GM10248 (cell line): ENCODE measurements around the gene PHF1.
A peak's percentile ranks its signal among the peaks of the same experiment; 100 is the strongest.

Source experiments
- CTCF ChIA-PET: fragments of 300-600 bp; sonication (Branson Sonifier 250); formaldehyde crosslinking; extraction: SDS; loops from one replicate; lab custom pipeline; 2021; ENCODE audit warnings: antibody characterized with exemption; lab: Yijun Ruan, JAX
- POLR2A ChIA-PET: fragments of 350-650 bp; sonication (Branson Sonifier 250); formaldehyde crosslinking; extraction: SDS; loops from one replicate; lab custom pipeline; 2020; ENCODE audit warnings: antibody characterized with exemption; lab: Yijun Ruan, JAX
- DNase-seq: peaks from one replicate; pipeline ENCODE4 v3.0.0; 2012; ENCODE audit errors: extremely low spot score
- TF ChIP-seq, protein P1 (sequence below): IDR thresholded peaks from 2 replicates; pipeline ENCODE4 v1.5.1; 2012; ENCODE audit warnings: mild to moderate bottlenecking, low read depth; ENCODE audit errors: extremely low read depth, missing control alignments, control extremely low read depth

Gene PHF1

DNA sequence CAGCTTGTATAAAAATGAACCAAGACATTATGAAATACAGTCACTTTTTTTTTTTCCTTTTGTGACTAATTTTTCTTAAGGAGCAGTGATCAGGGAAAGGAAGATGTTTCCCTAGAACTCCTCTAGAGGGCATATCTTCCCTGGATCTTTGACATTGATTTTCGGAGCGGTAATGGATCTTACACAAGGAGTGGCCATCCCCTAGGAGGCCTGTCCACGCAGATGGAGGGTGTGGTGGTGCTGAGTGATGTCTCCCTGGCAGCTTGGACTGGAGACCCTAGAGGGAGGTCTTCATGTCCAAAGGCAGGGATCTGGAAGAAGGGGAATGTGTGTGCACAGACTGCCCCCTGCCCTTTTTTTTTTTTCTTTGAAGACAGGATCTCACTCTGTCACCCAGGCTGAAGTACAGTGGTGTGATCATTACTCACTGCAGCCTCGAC, 26.2 kb upstream of the PHF1 start:
- no peak for DNase-seq
- POLR2A ChIA-PET: no interaction called here
- CTCF ChIA-PET: no interaction called here
- TF ChIP-seq, protein P1, sequence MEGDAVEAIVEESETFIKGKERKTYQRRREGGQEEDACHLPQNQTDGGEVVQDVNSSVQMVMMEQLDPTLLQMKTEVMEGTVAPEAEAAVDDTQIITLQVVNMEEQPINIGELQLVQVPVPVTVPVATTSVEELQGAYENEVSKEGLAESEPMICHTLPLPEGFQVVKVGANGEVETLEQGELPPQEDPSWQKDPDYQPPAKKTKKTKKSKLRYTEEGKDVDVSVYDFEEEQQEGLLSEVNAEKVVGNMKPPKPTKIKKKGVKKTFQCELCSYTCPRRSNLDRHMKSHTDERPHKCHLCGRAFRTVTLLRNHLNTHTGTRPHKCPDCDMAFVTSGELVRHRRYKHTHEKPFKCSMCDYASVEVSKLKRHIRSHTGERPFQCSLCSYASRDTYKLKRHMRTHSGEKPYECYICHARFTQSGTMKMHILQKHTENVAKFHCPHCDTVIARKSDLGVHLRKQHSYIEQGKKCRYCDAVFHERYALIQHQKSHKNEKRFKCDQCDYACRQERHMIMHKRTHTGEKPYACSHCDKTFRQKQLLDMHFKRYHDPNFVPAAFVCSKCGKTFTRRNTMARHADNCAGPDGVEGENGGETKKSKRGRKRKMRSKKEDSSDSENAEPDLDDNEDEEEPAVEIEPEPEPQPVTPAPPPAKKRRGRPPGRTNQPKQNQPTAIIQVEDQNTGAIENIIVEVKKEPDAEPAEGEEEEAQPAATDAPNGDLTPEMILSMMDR: no peak

DNA sequence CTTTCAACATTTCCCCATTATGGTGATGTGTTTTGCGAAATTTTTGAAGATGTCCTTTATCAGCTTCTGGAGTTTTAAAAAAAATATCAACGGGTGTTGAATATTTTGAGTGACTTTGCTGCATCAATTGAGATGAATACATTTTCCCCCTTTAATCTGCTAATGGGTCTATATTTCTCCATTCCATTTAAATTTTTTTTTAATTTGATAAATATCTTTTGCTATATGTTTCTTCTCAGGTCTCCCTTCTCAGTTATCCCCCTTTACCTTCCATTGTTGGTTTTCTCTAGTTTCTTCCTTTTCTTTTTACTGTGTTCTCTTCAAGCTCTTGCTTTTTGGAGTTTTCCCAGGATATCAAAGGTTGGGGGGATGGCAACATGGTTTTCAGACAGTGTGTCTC, 20.6 kb upstream of the PHF1 start:
- ChIA-PET CTCF (interaction anchor here (0.8 to 1.9 kb wide), 14 partner anchors 9 to 278 kb away, joined by 3 to 11 read pairs (median 6); partner anchors contain the start of gene ZBTB9), POLR2A (no interaction called here)
- TF ChIP-seq, protein P1: no peak
- no peak for DNase-seq

DNA sequence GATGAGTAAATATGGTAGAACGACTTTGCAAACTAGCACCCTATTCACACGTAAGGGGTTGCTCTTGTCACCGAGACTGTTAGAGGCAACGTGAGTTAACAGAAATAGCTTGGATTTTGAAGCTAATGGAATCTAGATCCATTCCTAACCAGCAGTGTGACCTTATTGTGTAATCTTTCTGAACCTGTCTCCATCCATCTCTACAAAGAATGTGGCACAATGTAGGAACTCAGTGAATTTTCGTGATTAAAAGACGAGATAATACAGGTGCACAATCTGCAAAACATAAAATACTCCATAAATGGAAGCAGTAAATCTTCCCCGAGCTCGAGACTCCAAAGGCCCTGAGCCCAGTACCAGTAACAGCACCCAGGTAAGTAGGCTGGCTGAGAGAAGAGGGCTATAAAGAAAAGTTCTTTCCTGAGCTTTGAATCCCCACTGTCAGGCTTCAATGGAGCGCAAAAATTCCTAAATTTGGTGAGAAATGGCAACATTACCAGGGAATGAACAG, 20.0 kb upstream of the PHF1 start:
- TF ChIP-seq, protein P1: no peak
- no peak for DNase-seq
- ChIA-PET POLR2A (no interaction called here), CTCF (interaction anchor here (0.7 to 1.9 kb wide), 19 partner anchors 9 to 279 kb away, joined by 3 to 11 read pairs (median 5); partner anchors contain the start of gene ZBTB9)

DNA sequence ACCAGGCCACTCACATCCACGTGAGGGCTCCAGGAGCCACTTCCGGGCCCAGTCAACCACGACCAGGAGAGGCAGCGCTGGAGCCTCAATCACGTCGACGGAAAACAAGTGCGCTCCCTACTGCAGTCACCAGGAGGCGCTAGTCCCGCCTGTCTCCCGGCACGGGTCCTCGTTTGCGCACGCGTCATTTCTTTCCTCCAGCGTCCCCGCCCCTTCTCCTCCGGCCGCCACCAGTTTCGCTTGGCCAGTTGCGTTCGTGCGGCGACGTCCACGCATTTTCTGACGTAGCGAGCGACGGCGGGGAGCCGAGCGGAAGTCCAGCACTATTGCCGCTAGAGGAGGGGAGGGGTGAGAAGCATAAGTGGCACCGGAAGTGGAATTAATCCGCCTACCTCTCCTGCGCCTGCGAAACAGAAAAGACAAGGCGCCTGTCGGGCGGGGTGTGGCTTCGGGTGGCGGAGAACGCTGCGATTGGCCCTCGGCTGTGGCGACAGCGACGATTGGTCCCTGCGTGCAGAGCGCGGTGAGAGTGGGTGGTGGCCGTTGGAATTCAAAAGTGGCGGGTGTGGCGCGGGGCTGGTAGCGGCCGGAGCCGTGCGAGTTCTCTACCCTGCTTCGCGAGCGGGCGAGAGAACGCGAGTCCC, 19.4 kb upstream of the PHF1 start, which contains the start of gene KIFC1:
TSS of gene KIFC1 (plus strand) at position 546 of the 644 bp plus-strand sequence. CDS start 163 bp downstream, outside the sequence.
- ChIA-PET CTCF (interaction anchor here (0.7 to 1.9 kb wide), 14 partner anchors 10 to 84 kb away, joined by 3 to 11 read pairs (median 5); no protein-coding TSS in a partner anchor), POLR2A (no interaction called here)
- peak; percentile 97 for DNase-seq
- TF ChIP-seq, protein P1: peak; percentile 91

DNA sequence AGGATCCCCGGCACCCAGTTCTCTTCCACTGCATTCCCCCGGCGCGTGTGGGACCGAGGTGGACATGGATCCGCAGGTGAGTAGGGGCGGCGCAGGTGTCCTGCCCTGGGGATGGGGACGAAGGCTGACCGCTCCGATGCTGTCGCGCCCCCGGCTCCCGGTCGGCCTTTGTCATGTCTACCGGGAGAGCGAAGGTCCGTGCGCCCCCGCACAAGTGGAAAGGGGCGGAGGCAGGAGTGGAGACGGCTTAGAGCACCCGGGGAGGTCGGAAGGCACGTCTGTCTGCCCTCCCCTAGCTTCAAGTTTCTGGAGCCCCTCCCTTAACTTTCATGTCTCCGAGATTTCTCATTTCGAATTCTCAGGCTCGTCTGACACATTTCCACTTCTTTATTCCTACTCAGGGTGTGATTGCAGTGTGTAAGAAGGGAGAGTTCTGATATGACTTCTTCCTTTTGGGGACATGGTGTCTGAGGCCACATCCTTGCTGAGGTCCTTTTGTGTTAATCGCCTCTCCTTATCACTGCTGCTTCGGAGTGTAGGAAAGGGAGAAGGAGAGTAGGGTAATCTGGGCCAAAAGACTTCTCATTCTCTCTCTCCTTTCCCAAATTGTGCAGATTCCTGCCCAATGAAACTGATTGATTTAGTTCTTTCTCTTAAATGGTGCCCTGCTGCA, 18.8 kb upstream of the PHF1 start:
- ChIA-PET POLR2A (no interaction called here), CTCF (interaction anchor here (1.1 to 1.7 kb wide), 2 partner anchors 17 to 18 kb away, joined by 3 to 5 read pairs; partner anchors contain the start of gene PHF1)
- DNase-seq: peak; percentile 40
- TF ChIP-seq, protein P1: no peak

DNA sequence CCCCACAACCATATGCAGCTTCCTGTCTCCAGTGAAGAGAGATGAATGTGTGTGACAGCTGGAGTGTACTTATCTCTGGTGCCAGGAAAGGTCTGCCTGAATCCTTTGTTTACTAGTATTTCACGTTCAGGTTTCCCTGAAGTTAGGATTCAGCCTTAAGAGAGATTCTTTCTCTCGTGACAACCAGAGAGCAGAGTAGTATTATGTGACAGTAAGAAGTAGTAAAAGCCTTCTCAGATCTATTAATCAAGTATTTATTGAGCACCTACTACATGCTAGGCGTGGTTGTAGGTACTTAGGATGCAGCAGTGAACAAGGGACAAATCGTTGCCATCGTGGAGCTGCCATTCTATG, 18.2 kb upstream of the PHF1 start:
- no peak for DNase-seq
- TF ChIP-seq, protein P1: no peak
- CTCF ChIA-PET: interaction anchor here (1.1 to 1.7 kb wide), 2 partner anchors 16 to 18 kb away, joined by 3 to 5 read pairs; partner anchors contain the start of gene PHF1
- POLR2A ChIA-PET: no interaction called here
